A549 (cell line): ENCODE data around the gene ZNF134. TPM values are rescaled to one million over a fixed set of nuclear protein-coding genes. Genes with fewer than 3 reads are reported as not detected.

Source experiments
- ATOH8 ChIP-seq: fragments of 250-450 bp; sonication (Bioruptor Pico); IDR thresholded peaks from 2 replicates; pipeline ENCODE4 v1.5.0; 2020; ENCODE audit warnings: low read depth, mild to moderate bottlenecking, moderate library complexity
- CEBPB ChIP-seq, 2 experiments: fragments of >200 bp in 1 of 2; sonication (Bioruptor Twin) in 1 of 2; formaldehyde crosslinking in 1 of 2; IDR thresholded peaks; 2 replicates each; pipeline ENCODE4 v1.6.1; 2012 to 2016
- EHMT2 ChIP-seq: fragments of 200-600 bp; sonication (generic); IDR thresholded peaks from 2 replicates; pipeline ENCODE4 v1.6.1; 2016; ENCODE audit warnings: antibody characterized with exemption, low read depth, mild to moderate bottlenecking, moderate library complexity
- ELK1 ChIP-seq: fragments of 150-350 bp; IDR thresholded peaks from 2 replicates; pipeline ENCODE4 v1.6.1; 2014; ENCODE audit warnings: low read depth, mild to moderate bottlenecking, low read length
- EP300 ChIP-seq, 2 experiments: fragments of >200 bp; sonication (Bioruptor Twin); formaldehyde crosslinking; IDR thresholded peaks; 2 replicates in 1 of 2; 3 replicates in 1 of 2; pipeline ENCODE4 v1.6.1; 2016 to 2017
- ESRRA ChIP-seq: fragments of 150-350 bp; IDR thresholded peaks from 2 replicates; pipeline ENCODE4 v1.6.1; 2014; ENCODE audit warnings: mild to moderate bottlenecking, low read length, borderline replicate concordance
- FOXS1 ChIP-seq: fragments of 250-450 bp; sonication (Bioruptor Pico); IDR thresholded peaks from 2 replicates; pipeline ENCODE4 v1.5.0; 2020; ENCODE audit warnings: mild to moderate bottlenecking, moderate library complexity
- HDAC2 ChIP-seq: fragments of 200-600 bp; sonication (generic); IDR thresholded peaks from 2 replicates; pipeline ENCODE4 v1.6.1; 2016
- HES2 ChIP-seq: fragments of >200 bp; sonication (Bioruptor Twin); formaldehyde crosslinking; IDR thresholded peaks from 2 replicates; pipeline ENCODE4 v1.6.1; 2016
- HOXA7 ChIP-seq: fragments of 250-450 bp; sonication (Bioruptor Pico); IDR thresholded peaks from 2 replicates; pipeline ENCODE4 v1.5.0; 2020; ENCODE audit warnings: mild to moderate bottlenecking, moderate library complexity
- JUN ChIP-seq, 2 experiments: fragments of >200 bp; sonication (Bioruptor Twin); formaldehyde crosslinking; IDR thresholded peaks; 2 replicates in 1 of 2; 3 replicates in 1 of 2; pipeline ENCODE4 v1.6.1; 2016 to 2017
- KDM1A ChIP-seq: fragments of 200-600 bp; sonication (generic); IDR thresholded peaks from 2 replicates; pipeline ENCODE4 v1.6.1; 2016; ENCODE audit warnings: low read depth, mild to moderate bottlenecking
- MAX ChIP-seq: IDR thresholded peaks from 2 replicates; pipeline ENCODE4 v1.6.1; 2012
- MAZ ChIP-seq: fragments of 150-350 bp; IDR thresholded peaks from 2 replicates; pipeline ENCODE4 v1.6.1; 2014; ENCODE audit warnings: antibody characterized with exemption, low read depth, low read length, borderline replicate concordance
- NPAS2 ChIP-seq: fragments of 250-450 bp; sonication (Bioruptor Pico); IDR thresholded peaks from 2 replicates; pipeline ENCODE4 v1.8.0; 2022; ENCODE audit warnings: mild to moderate bottlenecking, moderate library complexity, borderline replicate concordance
- NR3C1 ChIP-seq: fragments of >200 bp; sonication (Bioruptor Twin); formaldehyde crosslinking; IDR thresholded peaks from 3 replicates; pipeline ENCODE4 v1.6.1; 2017
- POLR2A ChIP-seq: IDR thresholded peaks from 2 replicates; pipeline ENCODE4 v1.6.1; 2012; ENCODE audit warnings: mild to moderate bottlenecking, low read length
- RAD21 ChIP-seq, 2 experiments: fragments of >200 bp in 1 of 2; sonication (Bioruptor Twin) in 1 of 2; formaldehyde crosslinking in 1 of 2; IDR thresholded peaks in 1 of 2; conservative IDR thresholded peaks in 1 of 2; 2 replicates in 1 of 2; 3 replicates in 1 of 2; pipeline ENCODE4 v1.6.1; 2012 to 2018; ENCODE audit warnings: inconsistent platforms in 1 of 2
- RCOR1 ChIP-seq: fragments of 150-350 bp; IDR thresholded peaks from 2 replicates; pipeline ENCODE4 v1.6.1; 2014; ENCODE audit warnings: antibody characterized with exemption, low read length, low read depth
- RNF2 ChIP-seq: fragments of 200-600 bp; sonication (generic); IDR thresholded peaks from 2 replicates; pipeline ENCODE4 v1.6.1; 2016; ENCODE audit warnings: low read depth, mild to moderate bottlenecking, antibody characterized with exemption, moderate library complexity, borderline replicate concordance
- SMC3 ChIP-seq: fragments of >200 bp; sonication (Bioruptor Twin); formaldehyde crosslinking; IDR thresholded peaks from 3 replicates; pipeline ENCODE4 v1.6.1; 2018; ENCODE audit warnings: inconsistent platforms
- SREBF2 ChIP-seq: fragments of 450-650 bp; IDR thresholded peaks from 2 replicates; pipeline ENCODE4 v1.6.1; 2014; ENCODE audit warnings: mild to moderate bottlenecking, moderate library complexity
- ZC3H11A ChIP-seq: fragments of 450-650 bp; IDR thresholded peaks from 2 replicates; pipeline ENCODE4 v1.6.1; 2014; ENCODE audit warnings: antibody characterized with exemption, mild to moderate bottlenecking
- ZFP36 ChIP-seq: fragments of 450-650 bp; IDR thresholded peaks from 2 replicates; pipeline ENCODE4 v1.6.1; 2014; ENCODE audit warnings: borderline replicate concordance; ENCODE audit not compliant: partially characterized antibody
- ZSCAN20 ChIP-seq: fragments of 250-450 bp; sonication (Bioruptor Pico); IDR thresholded peaks from 2 replicates; pipeline ENCODE4 v1.8.0; 2022; ENCODE audit warnings: mild to moderate bottlenecking, moderate library complexity
- polyA plus RNA-seq, 4 experiments: library from polyadenylated mRNA; depleted of rRNA in 3 of 4; stranded (reverse); fragments of >200 nt; fragmentation: RNase III in 1 of 4; extraction: RNeasy Plus Mini Kit Qiagen cat#74134 plus additional on column Dnase treatment in 1 of 4; gene quantifications; 2 replicates in 3 of 4; 3 replicates in 1 of 4; pipeline ENCODE4 v1.2.3, GENCODE V29; 2011 to 2017
- TF ChIP-seq, protein P1 (sequence below): IDR thresholded peaks from 2 replicates; pipeline ENCODE4 v1.6.1; 2012; ENCODE audit warnings: low read depth, borderline replicate concordance
- TF ChIP-seq, protein P2 (sequence below): fragments of 450-650 bp; IDR thresholded peaks from 2 replicates; pipeline ENCODE4 v1.6.1; 2014; ENCODE audit warnings: antibody characterized with exemption

ZNF134 gene
- polyA plus RNA-seq, 2 of the 4 experiments (the other 2 are of a cell fraction), result 9.1 to 9.2 TPM

DNA sequence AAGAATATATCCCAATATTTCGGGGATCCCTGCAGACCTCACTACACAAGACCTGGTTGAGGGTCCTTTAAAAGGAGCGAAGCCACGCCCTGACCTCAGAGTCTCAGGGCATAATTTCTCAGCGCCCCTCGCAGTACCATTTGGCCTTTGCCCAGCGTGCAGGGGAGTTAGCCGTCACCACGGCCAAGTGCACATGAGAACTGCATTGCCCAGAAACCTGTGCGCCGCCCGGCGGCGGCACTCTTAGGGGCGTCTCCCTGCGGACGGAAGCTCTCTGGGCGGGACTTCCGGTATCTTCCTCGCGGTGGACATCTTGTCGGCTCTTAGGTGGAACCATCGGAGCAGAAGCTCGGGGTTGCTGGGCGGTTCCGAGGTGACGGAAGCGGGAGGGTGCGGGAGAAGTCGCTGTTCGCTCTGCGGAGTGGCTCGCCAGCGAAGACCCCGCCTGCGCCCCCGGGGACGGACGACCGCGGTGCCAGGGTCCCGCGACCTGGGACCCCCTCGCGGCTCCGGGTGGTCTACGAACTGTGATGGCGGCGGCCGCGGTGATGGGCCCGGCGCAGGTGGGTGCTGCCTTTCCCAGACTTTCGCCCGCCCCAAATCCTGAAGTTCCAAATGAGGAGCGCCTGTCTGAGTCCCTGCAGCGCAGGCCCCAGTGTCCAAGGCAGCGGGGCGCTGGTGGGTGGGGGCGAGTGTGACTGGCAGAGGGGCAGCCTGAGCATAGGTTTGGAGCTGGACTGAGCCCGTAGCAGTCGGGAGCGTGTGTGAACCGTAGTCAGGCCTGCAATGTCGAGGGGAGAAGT, at the start of gene ZNF134 (continued):
- TF ChIP-seq ATOH8 (CRISPR knock-in tag) (no peak), ZSCAN20 (CRISPR knock-in tag) (no peak), EHMT2 (no peak), CEBPB (IDR thresholded peaks at IDR 0.05) (no peak), RAD21 (conservative IDR thresholded peaks at IDR 0.05 in 1 of 2, IDR thresholded peaks at IDR 0.05 in 1 of 2) (peak in 1 of 2 experiments; percentile 13; a peak in 1 of 5 replicates), RCOR1 (no peak), POLR2A (peak; percentile 30; the same call in 1 of the 2 replicates), HDAC2 (no peak), MAX (peak; percentile 87), NPAS2 (CRISPR knock-in tag) (no peak), FOXS1 (CRISPR knock-in tag) (no peak), HOXA7 (CRISPR knock-in tag) (no peak), RNF2 (no peak), SMC3 (peak; percentile 26; the same call in 2 of the 3 replicates), EP300 (IDR thresholded peaks at IDR 0.05) (no peak), ZFP36 (no peak), NR3C1 (no peak), HES2 (no peak), SREBF2 (no peak), ESRRA (no peak), KDM1A (no peak), ELK1 (no peak), ZC3H11A (no peak), MAZ (no peak), JUN (IDR thresholded peaks at IDR 0.05) (peak in 1 of 2 experiments; percentile 58; a peak in 1 of 5 replicates)
- TF ChIP-seq, protein P1, sequence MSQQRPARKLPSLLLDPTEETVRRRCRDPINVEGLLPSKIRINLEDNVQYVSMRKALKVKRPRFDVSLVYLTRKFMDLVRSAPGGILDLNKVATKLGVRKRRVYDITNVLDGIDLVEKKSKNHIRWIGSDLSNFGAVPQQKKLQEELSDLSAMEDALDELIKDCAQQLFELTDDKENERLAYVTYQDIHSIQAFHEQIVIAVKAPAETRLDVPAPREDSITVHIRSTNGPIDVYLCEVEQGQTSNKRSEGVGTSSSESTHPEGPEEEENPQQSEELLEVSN, result peak; percentile 84
- TF ChIP-seq, protein P2, sequence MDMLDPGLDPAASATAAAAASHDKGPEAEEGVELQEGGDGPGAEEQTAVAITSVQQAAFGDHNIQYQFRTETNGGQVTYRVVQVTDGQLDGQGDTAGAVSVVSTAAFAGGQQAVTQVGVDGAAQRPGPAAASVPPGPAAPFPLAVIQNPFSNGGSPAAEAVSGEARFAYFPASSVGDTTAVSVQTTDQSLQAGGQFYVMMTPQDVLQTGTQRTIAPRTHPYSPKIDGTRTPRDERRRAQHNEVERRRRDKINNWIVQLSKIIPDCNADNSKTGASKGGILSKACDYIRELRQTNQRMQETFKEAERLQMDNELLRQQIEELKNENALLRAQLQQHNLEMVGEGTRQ, result no peak
